ENCODE measurements around the gene MAGI3. TPM values are rescaled to one million over a fixed set of nuclear protein-coding genes. Genes with fewer than 3 reads are reported as not detected.
A peak's percentile ranks its signal among the peaks of the same experiment; 100 is the strongest.

Gene MAGI3
- total and polyA plus RNA-seq, 2 of the 13 experiments (the other 11 are each of a cell fraction or from before 2014, with no cell fraction given), result 4.0 to 11.8 TPM

- TF ChIP-seq SSRP1 (CRISPR knock-in tag; IDR thresholded peaks at IDR 0.05) (0 out of 2 replicates have a peak, but pooled peaks have one; percentile 42), ZSCAN25 (CRISPR knock-in tag; IDR thresholded peaks at IDR 0.05) (0 out of 2 replicates have a peak, but pooled peaks have one; percentile 34), HNF1A (IDR thresholded peaks at IDR 0.05; ENCODE audit: low read depth) (peak; percentile 96), HNF1A (CRISPR knock-in tag; IDR thresholded peaks at IDR 0.05; ENCODE audit: borderline replicate concordance) (peak; percentile 95), ZZZ3 (CRISPR knock-in tag; IDR thresholded peaks at IDR 0.05; ENCODE audit: borderline replicate concordance) (no peak), FUBP1 (CRISPR knock-in tag; IDR thresholded peaks at IDR 0.05; ENCODE audit: borderline replicate concordance) (no peak), SMAD3 (CRISPR knock-in tag; IDR thresholded peaks at IDR 0.05) (no peak), HNF1B (CRISPR knock-in tag; IDR thresholded peaks at IDR 0.05) (peak; percentile 94), ZNF780A (CRISPR knock-in tag; IDR thresholded peaks at IDR 0.05) (no peak), HES4 (CRISPR knock-in tag; IDR thresholded peaks at IDR 0.05; ENCODE audit: borderline replicate concordance) (no peak), ZNF17 (CRISPR knock-in tag; IDR thresholded peaks at IDR 0.05) (no peak), ZNF543 (CRISPR knock-in tag; IDR thresholded peaks at IDR 0.05) (no peak), SAFB2 (CRISPR knock-in tag; IDR thresholded peaks at IDR 0.05; ENCODE audit: borderline replicate concordance, low read depth) (no peak), HDAC6 (IDR thresholded peaks at IDR 0.05; ENCODE audit: low read depth, low read length) (no peak), SP1 (IDR thresholded peaks at IDR 0.05) (no peak), SP1 (CRISPR knock-in tag; IDR thresholded peaks at IDR 0.05) (no peak), ZNF567 (CRISPR knock-in tag; IDR thresholded peaks at IDR 0.05; ENCODE audit: borderline replicate concordance) (no peak), NCOR1 (IDR thresholded peaks at IDR 0.05; ENCODE audit: borderline replicate concordance, low read length) (no peak; the same call in 1 of the 2 replicates), FOSL1 (CRISPR knock-in tag; IDR thresholded peaks at IDR 0.05; ENCODE audit: borderline replicate concordance) (no peak), THAP11 (CRISPR knock-in tag; IDR thresholded peaks at IDR 0.05) (0 out of 2 replicates have a peak, but pooled peaks have one; percentile 12)
- TF ChIP-seq, protein P1, sequence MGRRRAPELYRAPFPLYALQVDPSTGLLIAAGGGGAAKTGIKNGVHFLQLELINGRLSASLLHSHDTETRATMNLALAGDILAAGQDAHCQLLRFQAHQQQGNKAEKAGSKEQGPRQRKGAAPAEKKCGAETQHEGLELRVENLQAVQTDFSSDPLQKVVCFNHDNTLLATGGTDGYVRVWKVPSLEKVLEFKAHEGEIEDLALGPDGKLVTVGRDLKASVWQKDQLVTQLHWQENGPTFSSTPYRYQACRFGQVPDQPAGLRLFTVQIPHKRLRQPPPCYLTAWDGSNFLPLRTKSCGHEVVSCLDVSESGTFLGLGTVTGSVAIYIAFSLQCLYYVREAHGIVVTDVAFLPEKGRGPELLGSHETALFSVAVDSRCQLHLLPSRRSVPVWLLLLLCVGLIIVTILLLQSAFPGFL (CRISPR knock-in tag; IDR thresholded peaks at IDR 0.05), result no peak
Observed at GRCh38 chr1:113434081-113434873, 44.0 kb downstream of the MAGI3 start (continued).
